BJ (cell line): ENCODE results near the gene HSP90AB1. TPM values are rescaled to one million over a fixed set of nuclear protein-coding genes. Genes with fewer than 3 reads are reported as not detected.

Experiments used
- CTCF ChIA-PET: fragments of 350-600 bp; formaldehyde crosslinking; extraction: SDS; loops from one replicate; lab custom pipeline; 2021; ENCODE audit warnings: antibody characterized with exemption, inconsistent platforms; lab: Yijun Ruan, JAX
- POLR2A ChIA-PET: fragments of 300-600 bp; sonication (Branson Sonifier 250); formaldehyde crosslinking; extraction: SDS; loops from one replicate; lab custom pipeline; 2021; ENCODE audit warnings: antibody characterized with exemption; lab: Charles Lee
- DNase-seq: peaks from one replicate; pipeline ENCODE4 v3.0.0-alpha.2; 2011; ENCODE audit warnings: low read depth
- H3K27me3 ChIP-seq: 2 replicates; pipeline ENCODE4 v1.6.0; 2011; ENCODE audit warnings: low read length; ENCODE audit not compliant: control insufficient read depth, insufficient read depth
- H3K36me3 ChIP-seq: 2 replicates; pipeline ENCODE4 v1.5.1; 2011; ENCODE audit warnings: low read length; ENCODE audit not compliant: control insufficient read depth, insufficient read depth
- H3K4me3 ChIP-seq: 2 replicates; pipeline ENCODE4 v1.5.1; 2011; ENCODE audit warnings: low read depth, mild to moderate bottlenecking, control low read depth, low read length
- polyA plus RNA-seq: library from polyadenylated mRNA; depleted of rRNA; stranded (reverse); fragments of >200 nt; gene quantifications from 2 replicates; pipeline ENCODE4 v1.2.3, GENCODE V29; 2011
- TF ChIP-seq, protein P1 (sequence below): IDR thresholded peaks from 2 replicates; pipeline ENCODE4 v1.5.1; 2011; ENCODE audit warnings: low read depth, mild to moderate bottlenecking, control low read depth, inconsistent platforms, low read length, moderate library complexity; ENCODE audit not compliant: insufficient read depth

Gene HSP90AB1
- polyA plus RNA-seq, 1 experiment: 578 TPM

DNA sequence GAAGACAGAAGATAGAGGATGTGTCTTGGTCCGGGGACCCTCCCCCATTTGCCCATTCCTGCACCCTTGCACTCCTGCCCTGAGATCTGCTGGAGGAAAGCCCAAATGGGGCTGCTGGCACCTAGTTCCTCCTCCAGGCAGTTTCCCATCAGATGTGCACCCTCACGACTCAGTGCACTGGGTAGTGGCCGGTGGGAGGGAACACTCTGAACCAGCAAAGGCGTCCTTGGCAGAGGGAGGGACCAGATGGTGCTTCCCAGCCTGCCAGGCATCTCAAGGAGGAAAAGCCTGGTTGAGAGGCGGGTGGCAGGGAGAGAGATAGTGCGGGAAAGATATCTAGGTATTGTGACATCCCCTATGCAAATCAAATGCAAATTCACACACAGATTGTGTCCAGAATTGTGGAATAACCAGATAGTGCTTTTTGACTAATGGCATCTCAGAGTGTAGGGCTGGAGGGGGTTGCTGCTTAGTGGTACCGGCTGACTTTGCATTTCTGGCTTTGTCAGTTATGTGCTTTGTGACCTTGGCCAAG, 42.9 kb downstream of the HSP90AB1 start:
- no peaks in the 10 kb centered on the region for H3K36me3 ChIP-seq
- TF ChIP-seq, protein P1, sequence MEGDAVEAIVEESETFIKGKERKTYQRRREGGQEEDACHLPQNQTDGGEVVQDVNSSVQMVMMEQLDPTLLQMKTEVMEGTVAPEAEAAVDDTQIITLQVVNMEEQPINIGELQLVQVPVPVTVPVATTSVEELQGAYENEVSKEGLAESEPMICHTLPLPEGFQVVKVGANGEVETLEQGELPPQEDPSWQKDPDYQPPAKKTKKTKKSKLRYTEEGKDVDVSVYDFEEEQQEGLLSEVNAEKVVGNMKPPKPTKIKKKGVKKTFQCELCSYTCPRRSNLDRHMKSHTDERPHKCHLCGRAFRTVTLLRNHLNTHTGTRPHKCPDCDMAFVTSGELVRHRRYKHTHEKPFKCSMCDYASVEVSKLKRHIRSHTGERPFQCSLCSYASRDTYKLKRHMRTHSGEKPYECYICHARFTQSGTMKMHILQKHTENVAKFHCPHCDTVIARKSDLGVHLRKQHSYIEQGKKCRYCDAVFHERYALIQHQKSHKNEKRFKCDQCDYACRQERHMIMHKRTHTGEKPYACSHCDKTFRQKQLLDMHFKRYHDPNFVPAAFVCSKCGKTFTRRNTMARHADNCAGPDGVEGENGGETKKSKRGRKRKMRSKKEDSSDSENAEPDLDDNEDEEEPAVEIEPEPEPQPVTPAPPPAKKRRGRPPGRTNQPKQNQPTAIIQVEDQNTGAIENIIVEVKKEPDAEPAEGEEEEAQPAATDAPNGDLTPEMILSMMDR: no peak
- POLR2A ChIA-PET: no interaction called here
- DNase-seq: no peak
- CTCF ChIA-PET: no interaction called here
- H3K4me3 ChIP-seq: no peak overlapping the region
- H3K27me3 ChIP-seq: peaks cover 27% of the 10 kb centered on the region

DNA sequence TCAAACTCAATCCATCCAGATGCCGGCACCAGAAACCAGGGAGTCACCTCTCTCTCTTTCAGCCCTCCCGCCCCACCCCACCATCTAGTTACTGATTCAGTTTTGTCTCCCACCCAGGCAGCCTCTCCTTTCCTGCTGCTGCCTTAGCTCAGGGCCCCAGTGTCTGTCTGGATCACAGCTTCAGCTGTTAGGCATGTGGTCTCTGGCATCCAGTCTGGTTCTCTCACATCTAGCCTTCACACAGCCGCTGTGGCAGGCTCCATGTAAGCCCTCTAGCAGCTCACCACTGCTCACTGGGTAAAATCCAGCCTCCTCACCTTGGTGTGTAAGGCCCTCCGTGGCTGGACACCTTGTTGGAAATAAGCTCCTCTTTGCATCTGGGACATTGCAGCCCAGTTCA, 44.9 kb downstream of the HSP90AB1 start:
- Histone ChIP-seq H3K4me3 (no peak overlapping the region), H3K36me3 (no peaks in the 10 kb centered on the region), H3K27me3 (peaks cover 40% of the 10 kb centered on the region)
- CTCF ChIA-PET: interaction anchor here (0.6 to 1.0 kb wide), 3 partner anchors 11 to 54 kb away, joined by 3 to 4 read pairs (median 3); no protein-coding TSS in a partner anchor
- POLR2A ChIA-PET: no interaction called here
- no peak for DNase-seq
- TF ChIP-seq, protein P1: no peak

DNA sequence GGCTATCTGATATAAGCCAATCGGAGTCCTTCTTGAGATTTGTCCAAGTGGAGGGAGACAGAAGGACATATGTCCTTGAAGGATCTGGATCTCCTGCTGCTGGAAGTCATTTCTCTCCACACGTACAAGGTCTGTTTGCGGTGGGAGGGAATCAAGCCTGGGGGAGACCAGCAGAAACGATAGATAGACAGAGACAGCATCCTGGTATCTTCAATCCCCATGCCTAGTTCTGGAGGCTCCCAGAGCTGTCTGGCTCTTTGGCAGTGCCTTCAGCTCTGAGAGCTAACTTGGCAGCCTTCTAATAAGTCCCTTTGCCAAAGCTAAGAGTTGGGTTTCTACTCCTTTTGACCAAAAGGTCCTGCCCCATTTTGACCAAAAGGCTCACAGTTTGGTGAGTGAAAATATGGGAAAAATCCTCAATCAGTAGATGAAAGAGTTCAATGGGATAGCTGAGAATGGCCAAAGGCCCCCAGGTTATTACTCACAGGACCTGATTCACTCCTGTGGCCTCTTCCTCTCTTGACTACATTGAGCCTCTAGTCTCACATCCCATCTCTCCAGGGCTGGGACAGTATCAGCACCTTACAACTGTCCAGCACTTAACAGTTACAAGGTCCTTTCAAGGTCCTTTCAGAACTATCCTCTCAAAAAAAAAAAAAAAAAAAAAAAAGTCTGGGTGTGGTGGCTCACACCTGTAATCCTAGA, 45.9 kb downstream of the HSP90AB1 start:
- H3K27me3 ChIP-seq: peaks cover 42% of the 10 kb centered on the region
- no peak for DNase-seq
- H3K36me3 ChIP-seq: no peaks in the 10 kb centered on the region
- ChIA-PET CTCF (interaction anchor here (0.7 to 1.4 kb wide), 7 partner anchors 10 to 59 kb away, joined by 3 to 5 read pairs (median 3); partner anchors contain the start of gene AARS2), POLR2A (no interaction called here)
- H3K4me3 ChIP-seq: no peak overlapping the region
- TF ChIP-seq, protein P1: no peak

DNA sequence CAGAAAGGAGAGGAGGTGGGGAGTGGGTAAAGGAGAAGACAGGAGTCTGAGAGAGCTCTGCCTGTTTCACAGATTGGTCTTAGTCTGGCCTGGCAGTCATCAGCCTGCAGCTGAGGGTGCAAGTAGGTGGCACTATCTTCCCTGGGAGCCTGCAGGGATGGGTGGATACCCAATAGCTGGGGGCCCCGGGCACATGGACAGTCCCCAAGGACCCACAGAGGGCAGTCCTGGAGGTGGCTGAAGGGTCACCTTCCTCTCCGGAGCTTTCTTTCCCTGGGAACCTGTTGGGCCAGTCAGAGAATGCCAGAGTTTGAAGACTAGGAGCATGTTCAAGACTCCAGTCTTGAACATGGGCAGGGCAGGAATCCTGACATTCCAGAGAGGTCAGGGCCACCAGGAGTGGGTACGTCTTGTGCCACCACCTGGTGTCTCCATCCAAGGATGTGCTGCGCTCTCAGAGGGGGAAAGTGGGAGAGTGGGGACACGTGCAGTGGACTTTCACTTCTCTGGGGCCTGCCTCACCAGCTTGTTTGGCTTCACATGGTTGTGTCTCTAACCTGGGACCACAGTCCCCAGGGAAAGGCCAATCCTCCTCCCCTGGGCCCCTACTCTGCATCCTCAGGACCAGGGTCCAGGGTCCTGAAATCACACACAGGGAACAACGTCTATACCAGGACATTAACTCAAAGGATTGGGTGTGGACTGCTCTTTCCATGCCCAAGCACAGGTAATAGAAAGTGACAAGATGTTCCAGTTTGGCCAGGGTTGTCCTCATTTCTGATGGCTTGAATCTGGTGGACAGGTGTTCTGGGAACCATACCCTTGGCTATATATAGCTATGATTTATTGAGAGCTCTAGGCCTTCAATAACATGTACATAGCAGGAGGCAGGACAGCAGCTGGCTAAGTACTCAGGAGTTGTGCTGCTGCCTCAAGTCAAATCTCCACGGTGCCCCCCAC, 48.2 kb downstream of the HSP90AB1 start:
- ChIA-PET POLR2A (no interaction called here), CTCF (interaction anchor here (1.4 to 2.1 kb wide), 5 partner anchors 10 to 58 kb away, joined by 3 to 15 read pairs (median 6); no protein-coding TSS in a partner anchor)
- DNase-seq: no peak
- TF ChIP-seq, protein P1: no peak
- H3K4me3 ChIP-seq: no peak overlapping the region
- H3K27me3 ChIP-seq: peaks cover 37% of the 10 kb centered on the region
- H3K36me3 ChIP-seq: peaks cover under 1% of the 10 kb centered on the region
